Neural cell (in vitro differentiated cells): ENCODE measurements around the gene CAPS. TPM values are rescaled to one million over a fixed set of nuclear protein-coding genes. Genes with fewer than 3 reads are reported as not detected.

Experiments used
- H2AFZ ChIP-seq: fragments of 200-600, 300-800 bp; sonication (generic), shearing (Covaris generic); 2 replicates; pipeline ENCODE4 v1.6.0; 2014; ENCODE audit warnings: low read depth, mild to moderate bottlenecking, antibody characterized with exemption, low read length, moderate library complexity
- H3F3A ChIP-seq: fragments of 200-600 bp; shearing (Covaris generic); 2 replicates; pipeline ENCODE4 v1.6.1; 2016; ENCODE audit warnings: mild to moderate bottlenecking, moderate library complexity, mixed read lengths, antibody characterized with exemption, low read length; ENCODE audit not compliant: insufficient read depth, poor library complexity, severe bottlenecking
- H3K27ac ChIP-seq: fragments of 200-600, 300-800 bp; sonication (generic), shearing (Covaris generic); 2 replicates; pipeline ENCODE4 v1.5.1; 2014; ENCODE audit warnings: mild to moderate bottlenecking, low read length, moderate library complexity
- H3K27me3 ChIP-seq: fragments of 300-800, 200-600 bp; sonication (generic), shearing (Covaris generic); 2 replicates; pipeline ENCODE4 v1.6.0; 2014; ENCODE audit warnings: mild to moderate bottlenecking, low read depth, low read length, moderate library complexity; ENCODE audit not compliant: insufficient read depth
- H3K36me3 ChIP-seq: fragments of 300-800, 200-600 bp; sonication (generic), shearing (Covaris generic); 2 replicates; pipeline ENCODE4 v1.5.1; 2014; ENCODE audit warnings: mild to moderate bottlenecking, antibody characterized with exemption, low read length, moderate library complexity; ENCODE audit not compliant: insufficient read depth
- H3K4me2 ChIP-seq: fragments of 300-800, 200-600 bp; sonication (generic), shearing (Covaris generic); 2 replicates; pipeline ENCODE4 v1.6.0; 2014; ENCODE audit warnings: mild to moderate bottlenecking, low read length
- H3K4me3 ChIP-seq: fragments of 300-800, 200-600 bp; sonication (generic), shearing (Covaris generic); 2 replicates; pipeline ENCODE4 v1.5.1; 2014; ENCODE audit warnings: mild to moderate bottlenecking, low read length, moderate library complexity
- H3K79me2 ChIP-seq: fragments of 200-600 bp; shearing (Covaris generic); replicated peaks from 2 replicates; pipeline ENCODE4 v1.6.0; 2014; ENCODE audit warnings: mild to moderate bottlenecking, low read length, moderate library complexity; ENCODE audit not compliant: insufficient read depth
- H3K9ac ChIP-seq: fragments of 300-800, 200-600 bp; sonication (generic), shearing (Covaris generic); 2 replicates; pipeline ENCODE4 v1.6.1; 2016; ENCODE audit warnings: mild to moderate bottlenecking, low read length, mixed read lengths
- H3K9me2 ChIP-seq: fragments of 200-600 bp; shearing (Covaris generic); 2 replicates; pipeline ENCODE4 v1.6.1; 2016; ENCODE audit warnings: mild to moderate bottlenecking, low read length, mixed read lengths; ENCODE audit not compliant: insufficient read depth
- H3K9me3 ChIP-seq: fragments of 200-600, 300-800 bp; sonication (generic), shearing (Covaris generic); 2 replicates; pipeline ENCODE4 v1.6.1; 2016; ENCODE audit warnings: mild to moderate bottlenecking, mixed run types, low read length, moderate library complexity, mixed read lengths
- H4K20me1 ChIP-seq: fragments of 200-600 bp; shearing (Covaris generic); 2 replicates; pipeline ENCODE4 v1.6.1; 2016; ENCODE audit warnings: mild to moderate bottlenecking, mixed run types; ENCODE audit not compliant: insufficient read depth
- EP300 ChIP-seq: fragments of 450-650 bp; conservative IDR thresholded peaks from 2 replicates; pipeline ENCODE4 v1.6.1; 2014; ENCODE audit warnings: antibody characterized with exemption, mild to moderate bottlenecking, moderate library complexity; ENCODE audit not compliant: poor library complexity, severe bottlenecking
- EZH2 ChIP-seq: fragments of 200-600, 300-800 bp; shearing (Covaris generic), sonication (generic); IDR thresholded peaks from 2 replicates; pipeline ENCODE4 v1.6.1; 2014; ENCODE audit warnings: antibody characterized with exemption, low read length, borderline replicate concordance, mild to moderate bottlenecking; ENCODE audit not compliant: insufficient read depth, poor library complexity, severe bottlenecking
- MXI1 ChIP-seq: fragments of 450-650 bp; conservative IDR thresholded peaks from 2 replicates; pipeline ENCODE4 v1.6.1; 2014; ENCODE audit warnings: antibody characterized with exemption, mild to moderate bottlenecking; ENCODE audit not compliant: poor library complexity, severe bottlenecking
- POLR2AphosphoS5 ChIP-seq: IDR thresholded peaks from 2 replicates; pipeline ENCODE4 v1.6.1; 2012
- RAD21 ChIP-seq: fragments of 450-650 bp; conservative IDR thresholded peaks from 2 replicates; pipeline ENCODE4 v1.6.1; 2014; ENCODE audit warnings: antibody characterized with exemption, mild to moderate bottlenecking, moderate library complexity
- SMC3 ChIP-seq: fragments of 450-650 bp; conservative IDR thresholded peaks from 2 replicates; pipeline ENCODE4 v1.6.1; 2014; ENCODE audit warnings: antibody characterized with exemption, mild to moderate bottlenecking, moderate library complexity; ENCODE audit not compliant: poor library complexity
- TAF1 ChIP-seq: IDR thresholded peaks from 2 replicates; pipeline ENCODE4 v1.6.1; 2012; ENCODE audit warnings: low read depth
- polyA plus RNA-seq: library from polyadenylated mRNA; depleted of rRNA; stranded (reverse); fragments of >200 nt; gene quantifications from 2 replicates; pipeline ENCODE4 v1.2.3, GENCODE V29; 2014
- TF ChIP-seq, protein P1 (sequence below): IDR thresholded peaks from 2 replicates; pipeline ENCODE4 v1.6.1; 2012; ENCODE audit warnings: borderline replicate concordance
- TF ChIP-seq, protein P2 (sequence below): fragments of 450-650 bp; IDR thresholded peaks from 2 replicates; pipeline ENCODE4 v1.5.1; 2014; ENCODE audit warnings: antibody characterized with exemption, mild to moderate bottlenecking, moderate library complexity; ENCODE audit not compliant: poor library complexity, severe bottlenecking

The CAPS gene
- polyA plus RNA-seq, 1 donor from 2014 or later: 10.5 TPM

DNA sequence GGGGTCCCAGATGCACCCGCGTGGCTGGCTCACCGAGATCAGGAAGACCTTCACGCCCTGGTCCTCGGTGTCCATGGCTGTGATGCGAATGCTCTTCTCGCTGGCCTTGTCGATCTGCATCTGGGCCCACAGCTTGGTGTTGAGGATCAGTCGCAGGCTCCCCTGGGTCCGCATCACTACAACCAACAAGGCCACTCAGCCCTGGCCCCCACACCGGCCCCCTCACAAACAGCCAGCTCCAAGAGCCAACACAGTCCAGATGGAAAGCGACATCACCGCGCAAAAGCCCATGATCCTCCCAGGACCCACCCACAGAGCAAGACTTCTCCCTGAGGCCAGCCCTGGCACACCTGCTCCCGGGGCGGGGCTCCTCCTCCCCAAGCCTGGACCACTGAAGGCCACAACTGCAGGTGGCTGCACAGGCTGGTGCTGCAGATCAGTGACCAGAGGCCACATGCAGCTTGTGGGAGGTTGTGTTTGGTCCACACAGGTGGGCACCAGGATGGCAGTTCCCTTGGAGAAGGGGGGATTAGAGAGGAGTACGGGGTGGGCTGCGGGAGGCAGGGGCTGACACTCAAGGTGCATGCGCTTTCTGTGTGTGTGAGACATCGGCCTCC is 4.5 kb downstream of the CAPS start:
- TF ChIP-seq SMC3: no peak
- TF ChIP-seq RAD21: no peak
- no peak for TF ChIP-seq TAF1
- TF ChIP-seq EZH2: no peak
- TF ChIP-seq, protein P1, sequence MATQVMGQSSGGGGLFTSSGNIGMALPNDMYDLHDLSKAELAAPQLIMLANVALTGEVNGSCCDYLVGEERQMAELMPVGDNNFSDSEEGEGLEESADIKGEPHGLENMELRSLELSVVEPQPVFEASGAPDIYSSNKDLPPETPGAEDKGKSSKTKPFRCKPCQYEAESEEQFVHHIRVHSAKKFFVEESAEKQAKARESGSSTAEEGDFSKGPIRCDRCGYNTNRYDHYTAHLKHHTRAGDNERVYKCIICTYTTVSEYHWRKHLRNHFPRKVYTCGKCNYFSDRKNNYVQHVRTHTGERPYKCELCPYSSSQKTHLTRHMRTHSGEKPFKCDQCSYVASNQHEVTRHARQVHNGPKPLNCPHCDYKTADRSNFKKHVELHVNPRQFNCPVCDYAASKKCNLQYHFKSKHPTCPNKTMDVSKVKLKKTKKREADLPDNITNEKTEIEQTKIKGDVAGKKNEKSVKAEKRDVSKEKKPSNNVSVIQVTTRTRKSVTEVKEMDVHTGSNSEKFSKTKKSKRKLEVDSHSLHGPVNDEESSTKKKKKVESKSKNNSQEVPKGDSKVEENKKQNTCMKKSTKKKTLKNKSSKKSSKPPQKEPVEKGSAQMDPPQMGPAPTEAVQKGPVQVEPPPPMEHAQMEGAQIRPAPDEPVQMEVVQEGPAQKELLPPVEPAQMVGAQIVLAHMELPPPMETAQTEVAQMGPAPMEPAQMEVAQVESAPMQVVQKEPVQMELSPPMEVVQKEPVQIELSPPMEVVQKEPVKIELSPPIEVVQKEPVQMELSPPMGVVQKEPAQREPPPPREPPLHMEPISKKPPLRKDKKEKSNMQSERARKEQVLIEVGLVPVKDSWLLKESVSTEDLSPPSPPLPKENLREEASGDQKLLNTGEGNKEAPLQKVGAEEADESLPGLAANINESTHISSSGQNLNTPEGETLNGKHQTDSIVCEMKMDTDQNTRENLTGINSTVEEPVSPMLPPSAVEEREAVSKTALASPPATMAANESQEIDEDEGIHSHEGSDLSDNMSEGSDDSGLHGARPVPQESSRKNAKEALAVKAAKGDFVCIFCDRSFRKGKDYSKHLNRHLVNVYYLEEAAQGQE: no peak
- TF ChIP-seq POLR2AphosphoS5: no peak
- no peak for TF ChIP-seq MXI1
- TF ChIP-seq, protein P2, sequence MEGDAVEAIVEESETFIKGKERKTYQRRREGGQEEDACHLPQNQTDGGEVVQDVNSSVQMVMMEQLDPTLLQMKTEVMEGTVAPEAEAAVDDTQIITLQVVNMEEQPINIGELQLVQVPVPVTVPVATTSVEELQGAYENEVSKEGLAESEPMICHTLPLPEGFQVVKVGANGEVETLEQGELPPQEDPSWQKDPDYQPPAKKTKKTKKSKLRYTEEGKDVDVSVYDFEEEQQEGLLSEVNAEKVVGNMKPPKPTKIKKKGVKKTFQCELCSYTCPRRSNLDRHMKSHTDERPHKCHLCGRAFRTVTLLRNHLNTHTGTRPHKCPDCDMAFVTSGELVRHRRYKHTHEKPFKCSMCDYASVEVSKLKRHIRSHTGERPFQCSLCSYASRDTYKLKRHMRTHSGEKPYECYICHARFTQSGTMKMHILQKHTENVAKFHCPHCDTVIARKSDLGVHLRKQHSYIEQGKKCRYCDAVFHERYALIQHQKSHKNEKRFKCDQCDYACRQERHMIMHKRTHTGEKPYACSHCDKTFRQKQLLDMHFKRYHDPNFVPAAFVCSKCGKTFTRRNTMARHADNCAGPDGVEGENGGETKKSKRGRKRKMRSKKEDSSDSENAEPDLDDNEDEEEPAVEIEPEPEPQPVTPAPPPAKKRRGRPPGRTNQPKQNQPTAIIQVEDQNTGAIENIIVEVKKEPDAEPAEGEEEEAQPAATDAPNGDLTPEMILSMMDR: no peak
- TF ChIP-seq EP300: no peak
- H3K9me3 ChIP-seq: no peaks in the 10 kb centered on the region
- H3K79me2 ChIP-seq: no peaks in the 10 kb centered on the region
- H3K27ac ChIP-seq: no peak overlapping the region
- no peak overlapping the region for H3K4me2 ChIP-seq
- H2AFZ ChIP-seq: no peak overlapping the region
- no peak overlapping the region for H3K9ac ChIP-seq
- H3K27me3 ChIP-seq: no peaks in the 10 kb centered on the region
- H3F3A ChIP-seq: no peaks in the 10 kb centered on the region
- no peaks in the 10 kb centered on the region for H4K20me1 ChIP-seq
- H3K9me2 ChIP-seq: no peaks in the 10 kb centered on the region
- H3K36me3 ChIP-seq: no peaks in the 10 kb centered on the region
- no peak overlapping the region for H3K4me3 ChIP-seq

DNA sequence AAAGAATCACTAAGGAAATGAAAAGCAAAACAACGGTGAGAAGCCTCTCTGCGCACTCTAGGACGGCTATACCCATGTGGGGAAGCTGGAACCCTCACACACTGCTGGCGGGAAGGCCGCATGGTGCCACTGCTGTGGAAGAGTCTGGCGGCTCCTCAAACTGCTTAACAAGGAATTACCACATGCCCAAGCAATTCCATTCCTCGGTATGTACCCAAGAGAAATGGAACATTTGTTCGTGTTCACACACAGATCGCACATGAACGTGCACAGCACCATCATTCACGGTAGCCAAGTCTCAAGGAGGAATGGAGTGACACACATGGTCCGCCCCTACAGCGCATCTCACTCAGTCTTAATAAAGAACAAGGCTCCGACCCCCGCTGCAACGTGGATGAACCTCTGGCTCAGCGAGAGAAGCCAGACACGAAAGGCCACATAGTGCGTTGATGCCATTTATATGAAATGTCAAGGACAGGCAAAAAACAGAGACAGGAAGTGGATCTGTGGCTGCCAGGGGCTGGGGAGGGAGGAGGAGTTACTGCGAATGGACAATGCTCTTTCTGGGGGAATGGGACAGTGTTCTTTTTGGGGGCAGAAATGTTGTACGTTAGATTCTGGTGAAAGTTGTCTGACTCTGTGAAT is 7.6 kb downstream of the CAPS start:
- no peak overlapping the region for H3K4me3 ChIP-seq
- H3K27ac ChIP-seq: no peak overlapping the region
- TF ChIP-seq RAD21: no peak
- TF ChIP-seq, protein P2: no peak
- TF ChIP-seq SMC3: no peak
- TF ChIP-seq TAF1: no peak
- TF ChIP-seq EZH2: no peak
- no peak for TF ChIP-seq POLR2AphosphoS5
- TF ChIP-seq, protein P1: no peak
- TF ChIP-seq EP300: no peak
- TF ChIP-seq MXI1: no peak
- H3F3A ChIP-seq: no peaks in the 10 kb centered on the region
- no peaks in the 10 kb centered on the region for H3K27me3 ChIP-seq
- H3K9me3 ChIP-seq: no peaks in the 10 kb centered on the region
- no peaks in the 10 kb centered on the region for H3K79me2 ChIP-seq
- no peak overlapping the region for H3K4me2 ChIP-seq
- H3K36me3 ChIP-seq: no peaks in the 10 kb centered on the region
- H2AFZ ChIP-seq: no peak overlapping the region
- no peaks in the 10 kb centered on the region for H3K9me2 ChIP-seq
- H3K9ac ChIP-seq: no peak overlapping the region
- H4K20me1 ChIP-seq: no peaks in the 10 kb centered on the region
